Smooth muscle cell (in vitro differentiated cells): ENCODE data around the gene USP49. TPM values are rescaled to one million over a fixed set of nuclear protein-coding genes. Genes with fewer than 3 reads are reported as not detected.

Experiments
- DNase-seq: peaks from one replicate; lab custom pipeline; 2025; ENCODE audit not compliant: unreplicated experiment; lab: John Stamatoyannopoulos, UW
- H2AFZ ChIP-seq: fragments of 200-600 bp; sonication (generic); 2 replicates; pipeline ENCODE4 v1.6.0; 2016; ENCODE audit warnings: antibody characterized with exemption, low read depth, mild to moderate bottlenecking
- H3F3A ChIP-seq: fragments of 200-600 bp; sonication (generic); 2 replicates; pipeline ENCODE4 v1.6.0; 2017; ENCODE audit warnings: antibody characterized with exemption, low read depth
- H3K27ac ChIP-seq: fragments of 200-600 bp; sonication (generic); 2 replicates; pipeline ENCODE4 v1.5.1; 2016; ENCODE audit warnings: low read depth, mild to moderate bottlenecking
- H3K27me3 ChIP-seq: fragments of 200-600 bp; sonication (generic); 2 replicates; pipeline ENCODE4 v1.6.1; 2016; ENCODE audit warnings: low read depth, mild to moderate bottlenecking
- H3K36me3 ChIP-seq: fragments of 200-600 bp; sonication (generic); 2 replicates; pipeline ENCODE4 v1.5.1; 2016; ENCODE audit warnings: low read depth
- H3K4me1 ChIP-seq: fragments of 200-600 bp; sonication (generic); 2 replicates; pipeline ENCODE4 v1.5.1; 2016; ENCODE audit warnings: low read depth
- H3K4me2 ChIP-seq: fragments of 200-600 bp; sonication (generic); 2 replicates; pipeline ENCODE4 v1.6.0; 2016; ENCODE audit warnings: mild to moderate bottlenecking
- H3K4me3 ChIP-seq: fragments of 200-600 bp; sonication (generic); 2 replicates; pipeline ENCODE4 v1.5.1; 2016; ENCODE audit warnings: mild to moderate bottlenecking
- H3K79me2 ChIP-seq: fragments of 200-600 bp; sonication (generic); 2 replicates; pipeline ENCODE4 v1.6.0; 2016; ENCODE audit warnings: low read depth, mild to moderate bottlenecking
- H3K9ac ChIP-seq: fragments of 200-600 bp; sonication (generic); 2 replicates; pipeline ENCODE4 v1.6.0; 2016; ENCODE audit warnings: low read depth
- H3K9me3 ChIP-seq: fragments of 200-600 bp; sonication (generic); replicated peaks from 2 replicates; pipeline ENCODE4 v1.5.1; 2016; ENCODE audit warnings: low read depth
- H4K20me1 ChIP-seq: fragments of 200-600 bp; sonication (generic); 2 replicates; pipeline ENCODE4 v1.6.0; 2016; ENCODE audit warnings: low read depth
- CTCF ChIP-seq: fragments of 200-600 bp; sonication (generic); IDR thresholded peaks from 2 replicates; pipeline ENCODE4 v1.5.1; 2017; ENCODE audit warnings: borderline replicate concordance, mild to moderate bottlenecking, antibody characterized with exemption; ENCODE audit not compliant: insufficient read depth, poor library complexity, severe bottlenecking
- WGBS: methylation state at CpG from one replicate; pipeline ENCODE4 v1.1.7; 2016; ENCODE audit warnings: low lambda C conversion rate; 5-methylcytosine and 5-hydroxymethylcytosine counted together
- polyA plus RNA-seq: library from polyadenylated mRNA; unstranded; fragments of >200 nt; fragmentation: Nextera tagmentation; extraction: Ambion mirVana; gene quantifications from 2 replicates; pipeline ENCODE4 v1.2.1, GENCODE V29; 2016
- total RNA-seq: library from RNA; depleted of rRNA; stranded (reverse); fragments of >200 nt; gene quantifications from 2 replicates; pipeline ENCODE4 v1.2.3, GENCODE V29; 2014

USP49 gene
- total and polyA plus RNA-seq, 2 experiments from 2014 or later = 1.9 to 5.2 TPM

GRCh38 chr6:41780551-41781365 lies 114.4 kb downstream of the USP49 start, which contains the start of gene PRICKLE4:
Gene PRICKLE4 (plus strand): TSS chr6:41780782. CDS start chr6:41783474, 2,692 bp downstream.
- no peak for TF ChIP-seq CTCF
- DNase-seq = no peak
- no peaks in the 10 kb centered on the region for H4K20me1 ChIP-seq
- peak within 1 kb of the TSS; percentile 45 for H2AFZ ChIP-seq
- H3K79me2 ChIP-seq = no peaks in the 10 kb centered on the region
- H3K4me2 ChIP-seq = peak within 1 kb of the TSS; percentile 95
- peak within 1 kb of the TSS; percentile 55 for H3K4me3 ChIP-seq
- no peaks in the 10 kb centered on the region for H3F3A ChIP-seq
- WGBS = 2% methylated on average over 21 of the region's 36 CpGs
- no peak within 1 kb of the TSS for H3K27ac ChIP-seq
- no peaks in the 10 kb centered on the region for H3K27me3 ChIP-seq
- H3K4me1 ChIP-seq = peaks cover 15% of the 10 kb centered on the region
- no peaks in the 10 kb centered on the region for H3K9me3 ChIP-seq
- H3K36me3 ChIP-seq = no peaks in the 10 kb centered on the region
- no peak within 1 kb of the TSS for H3K9ac ChIP-seq

DNA sequence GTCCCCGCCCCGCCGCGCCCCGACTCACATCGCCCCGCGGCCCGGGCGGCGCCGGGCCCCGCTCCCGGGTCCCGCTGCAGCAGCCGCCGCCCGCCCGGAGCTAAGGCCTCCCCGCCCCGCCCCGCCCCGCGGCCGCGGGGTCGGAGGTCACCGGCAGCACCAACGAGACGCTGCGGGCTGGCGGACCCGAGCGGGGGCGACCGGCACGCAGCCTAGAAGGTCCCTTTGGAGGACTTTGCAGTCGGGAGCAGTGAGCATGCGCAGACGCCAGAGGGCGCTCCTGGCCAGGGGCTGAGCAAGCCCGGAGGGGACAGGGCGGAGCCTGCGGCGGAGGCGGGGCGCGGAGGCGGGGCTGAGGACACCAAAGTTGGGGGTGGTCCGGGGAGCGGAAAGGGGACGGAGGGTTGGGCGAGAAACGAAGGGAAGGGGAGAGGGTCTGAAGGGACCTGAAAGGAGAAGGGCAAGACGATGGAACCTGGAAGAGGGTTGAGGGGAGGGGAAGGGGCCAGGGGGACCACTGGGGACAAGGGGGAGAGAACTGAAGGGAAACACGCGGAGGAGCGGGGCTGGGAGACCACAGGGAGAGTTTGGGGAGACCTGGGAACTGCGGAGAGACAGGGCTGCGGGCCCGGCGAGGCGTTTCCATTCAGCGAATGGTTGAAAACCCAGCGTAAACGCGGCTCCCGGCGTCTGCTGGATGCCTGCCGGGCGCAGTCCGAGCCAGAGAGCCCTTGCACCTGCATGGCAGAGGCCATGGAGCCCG lies 115.2 kb downstream of the USP49 start, which contains the start of gene FRS3:
Gene FRS3, minus strand, starts transcription at position 113 of the 763 bp plus-strand sequence. CDS start 2,913 bp downstream, outside the sequence.
- peak within 1 kb of the TSS; percentile 24 for H3K9ac ChIP-seq
- H3F3A ChIP-seq = no peaks in the 10 kb centered on the region
- H3K9me3 ChIP-seq = no peaks in the 10 kb centered on the region
- peak; percentile 98 for TF ChIP-seq CTCF
- no peaks in the 10 kb centered on the region for H3K79me2 ChIP-seq
- peak; percentile 94 for DNase-seq
- H2AFZ ChIP-seq = peak within 1 kb of the TSS; percentile 45
- H3K4me3 ChIP-seq = peak within 1 kb of the TSS; percentile 55
- H3K4me2 ChIP-seq = peak within 1 kb of the TSS; percentile 95
- no peaks in the 10 kb centered on the region for H3K27me3 ChIP-seq
- 2% methylated on average over 31 of the region's 73 CpGs for WGBS
- H3K27ac ChIP-seq = no peak within 1 kb of the TSS
- peaks cover 14% of the 10 kb centered on the region for H3K4me1 ChIP-seq
- H3K36me3 ChIP-seq = no peaks in the 10 kb centered on the region
- no peaks in the 10 kb centered on the region for H4K20me1 ChIP-seq

GRCh38 chr6:41779336-41779735 lies 115.8 kb downstream of the USP49 start:
- H3F3A ChIP-seq = no peaks in the 10 kb centered on the region
- no peaks in the 10 kb centered on the region for H3K79me2 ChIP-seq
- peaks cover 4% of the 10 kb centered on the region for H3K36me3 ChIP-seq
- peak overlapping the region; percentile 24 for H3K9ac ChIP-seq
- H3K27ac ChIP-seq = no peak overlapping the region
- H3K9me3 ChIP-seq = no peaks in the 10 kb centered on the region
- 8% methylated on average over 6 of the region's 16 CpGs for WGBS
- DNase-seq = no peak
- H3K4me2 ChIP-seq = peak overlapping the region; percentile 95
- H3K27me3 ChIP-seq = no peaks in the 10 kb centered on the region
- peaks cover 14% of the 10 kb centered on the region for H3K4me1 ChIP-seq
- no peaks in the 10 kb centered on the region for H4K20me1 ChIP-seq
- TF ChIP-seq CTCF = no peak
- no peak overlapping the region for H2AFZ ChIP-seq
- peak overlapping the region; percentile 55 for H3K4me3 ChIP-seq
